Stimulated activated CD8-positive, alpha-beta memory T cell treated with anti-CD3 and anti-CD28 coated beads, Interleukin-7, amount 100 ng/mL, for 24 hours (primary cell): ENCODE data around the gene ZBTB7B.

Experiments
- DNase-seq: peaks from one replicate; pipeline ENCODE4 v3.0.0-alpha.2; 2020; ENCODE audit warnings: low read depth

ZBTB7B gene

DNA sequence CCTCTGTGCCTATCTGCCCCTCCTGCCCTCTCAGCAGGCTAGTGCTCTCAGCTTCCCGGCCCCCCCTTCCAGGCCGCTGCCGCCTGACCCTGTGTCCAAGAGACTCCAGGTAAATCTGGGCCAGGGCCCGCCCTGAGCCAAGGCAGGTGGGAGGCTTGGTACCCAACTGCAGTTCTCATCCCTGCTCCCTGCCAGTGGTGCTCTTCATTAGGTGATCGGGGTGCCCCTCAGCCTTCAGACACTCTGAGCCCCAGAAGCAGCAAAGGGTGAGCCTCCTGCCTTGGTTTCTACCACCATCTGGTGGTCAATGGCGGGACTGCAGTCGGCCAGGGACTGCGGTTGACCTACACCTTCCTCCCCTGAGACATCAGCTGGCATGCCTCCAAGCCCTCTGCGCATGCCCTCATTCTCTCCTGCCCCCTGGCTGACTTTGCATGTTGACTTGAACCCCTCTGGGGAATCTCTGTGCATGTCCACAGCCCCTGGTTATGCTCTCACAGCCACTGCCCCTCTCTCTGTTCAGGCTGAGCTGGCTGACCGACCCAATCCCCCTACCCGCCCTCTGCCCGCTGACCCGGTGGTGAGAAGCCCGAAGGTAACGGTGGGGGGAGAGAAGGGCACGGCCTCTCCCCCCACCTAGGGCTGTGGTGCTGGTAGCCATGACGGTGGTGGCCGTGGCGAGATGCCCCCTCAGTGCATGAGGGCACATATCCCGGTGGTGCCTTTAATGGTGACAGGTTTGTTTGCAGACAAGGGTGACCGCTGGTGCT is 59.0 kb downstream of the ZBTB7B start:
- DNase-seq = peak; percentile 98

DNA sequence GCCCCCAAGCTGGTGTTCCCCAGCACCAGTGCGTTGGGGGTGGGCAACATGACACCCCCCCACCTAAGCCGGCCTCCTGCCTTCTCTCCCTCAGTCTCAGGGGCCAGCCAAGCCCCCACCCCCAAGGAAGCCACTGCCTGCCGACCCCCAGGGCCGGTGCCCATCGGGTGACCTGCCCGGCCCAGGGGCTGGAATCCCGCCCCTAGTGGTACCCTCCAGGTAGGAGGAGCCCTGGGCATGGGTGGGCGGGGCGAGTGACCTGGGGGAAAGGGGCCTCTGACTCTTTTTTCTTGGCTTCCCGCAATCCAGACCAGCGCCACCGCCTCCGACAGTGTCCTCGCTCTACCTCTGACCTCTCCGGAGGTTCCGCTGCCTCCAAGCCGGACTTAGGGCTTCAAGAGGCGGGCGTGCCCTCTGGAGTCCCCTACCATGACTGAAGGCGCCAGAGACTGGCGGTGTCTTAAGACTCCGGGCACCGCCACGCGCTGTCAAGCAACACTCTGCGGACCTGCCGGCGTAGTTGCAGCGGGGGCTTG is 59.6 kb downstream of the ZBTB7B start:
- no peak for DNase-seq

DNA sequence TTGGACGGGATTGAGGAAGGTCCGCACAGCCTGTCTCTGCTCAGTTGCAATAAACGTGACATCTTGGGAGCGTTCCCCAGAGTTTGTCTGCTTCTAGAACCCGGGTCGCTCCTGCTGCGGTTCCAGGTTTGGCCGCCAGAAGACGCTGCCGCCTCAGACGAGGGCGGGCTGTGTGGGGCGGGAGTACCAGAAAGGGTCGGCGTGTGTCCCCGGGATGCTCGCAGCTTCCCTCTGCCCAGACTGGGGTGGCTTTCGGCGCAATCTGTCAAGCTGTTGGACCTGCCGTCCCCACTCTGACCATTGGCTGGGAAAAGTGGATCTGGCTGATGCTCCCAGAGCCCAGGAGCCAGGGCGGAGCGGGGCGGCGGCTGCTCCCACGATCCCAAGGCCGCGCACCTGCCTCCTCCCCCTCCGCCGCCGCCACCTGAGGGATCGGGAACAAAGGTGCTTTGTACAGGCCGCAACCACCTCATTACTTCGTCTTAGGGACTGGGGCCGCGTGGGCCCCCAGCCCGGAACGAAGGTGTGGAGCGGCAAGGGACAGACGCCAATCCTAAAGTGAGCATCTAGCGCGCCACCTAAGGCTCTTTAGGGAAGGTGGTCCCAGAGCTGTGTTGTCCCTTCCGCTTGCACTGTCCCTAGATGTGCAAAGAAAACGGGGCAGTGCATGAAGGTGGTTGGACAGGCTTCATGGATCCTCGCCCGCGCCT is 60.3 kb downstream of the ZBTB7B start:
- peak; percentile 59 for DNase-seq

DNA sequence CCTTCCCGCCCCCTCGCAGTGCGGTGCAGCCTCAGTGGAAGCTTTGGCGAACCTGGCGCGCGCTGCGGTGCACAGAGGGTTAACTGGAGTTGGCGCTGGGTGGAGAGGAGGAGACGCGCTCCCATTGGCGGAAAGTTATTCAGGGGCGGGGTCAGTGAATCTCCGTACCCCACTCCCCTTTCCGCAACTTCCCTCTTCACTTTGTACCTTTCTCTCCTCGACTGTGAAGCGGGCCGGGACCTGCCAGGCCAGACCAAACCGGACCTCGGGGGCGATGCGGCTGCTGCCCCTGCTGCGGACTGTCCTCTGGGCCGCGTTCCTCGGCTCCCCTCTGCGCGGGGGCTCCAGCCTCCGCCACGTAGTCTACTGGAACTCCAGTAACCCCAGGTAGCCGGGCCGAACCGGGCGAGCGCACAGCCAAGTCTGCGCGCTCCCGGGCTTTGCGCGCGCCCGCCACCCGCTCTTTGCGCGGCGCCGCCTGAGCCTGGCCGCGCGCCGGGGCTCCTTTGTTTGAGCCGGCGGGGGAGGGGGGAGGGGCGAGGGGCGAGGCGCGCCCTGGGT is 61.0 kb downstream of the ZBTB7B start, which contains the start of gene EFNA4:
Gene EFNA4, plus strand, starts transcription at position 191 of the 561 bp plus-strand sequence. Its CDS starts 84 bp downstream, at position 275.
- DNase-seq = peak; percentile 56

DNA sequence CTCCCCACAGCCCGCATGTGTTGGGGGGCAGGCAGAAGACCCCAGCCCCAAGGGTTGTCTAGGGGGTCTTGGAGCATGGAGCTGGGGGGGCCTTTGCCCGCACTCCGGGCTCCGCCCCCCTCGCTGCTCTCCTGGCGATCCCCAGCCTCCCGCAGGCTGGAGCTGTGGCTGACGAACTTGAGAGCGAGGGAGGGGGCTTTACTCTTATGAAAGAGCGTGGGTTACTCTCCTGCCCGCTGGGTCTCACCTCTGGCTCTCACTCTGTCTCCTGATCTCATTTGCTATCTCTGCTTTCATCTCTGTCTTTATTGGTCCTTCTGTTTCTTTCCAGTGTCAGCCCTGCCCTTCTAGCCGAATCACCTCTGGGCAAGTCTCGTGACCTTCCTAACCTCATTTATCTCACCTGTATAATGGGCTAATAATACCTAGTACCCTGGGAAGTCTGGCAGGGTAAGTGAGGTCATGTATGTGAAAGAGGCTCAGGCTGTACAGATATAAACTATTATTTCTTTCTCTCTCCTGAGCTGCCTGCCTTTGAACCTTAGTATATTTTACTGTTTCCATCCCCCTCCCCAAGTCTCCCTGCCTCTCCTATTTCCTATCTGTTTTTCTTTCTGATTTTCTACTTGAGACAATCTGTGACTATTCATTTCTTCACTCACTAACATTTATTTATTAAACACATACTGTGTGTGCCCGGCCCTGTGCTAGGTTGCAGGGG is 61.7 kb downstream of the ZBTB7B start:
- DNase-seq = no peak

DNA sequence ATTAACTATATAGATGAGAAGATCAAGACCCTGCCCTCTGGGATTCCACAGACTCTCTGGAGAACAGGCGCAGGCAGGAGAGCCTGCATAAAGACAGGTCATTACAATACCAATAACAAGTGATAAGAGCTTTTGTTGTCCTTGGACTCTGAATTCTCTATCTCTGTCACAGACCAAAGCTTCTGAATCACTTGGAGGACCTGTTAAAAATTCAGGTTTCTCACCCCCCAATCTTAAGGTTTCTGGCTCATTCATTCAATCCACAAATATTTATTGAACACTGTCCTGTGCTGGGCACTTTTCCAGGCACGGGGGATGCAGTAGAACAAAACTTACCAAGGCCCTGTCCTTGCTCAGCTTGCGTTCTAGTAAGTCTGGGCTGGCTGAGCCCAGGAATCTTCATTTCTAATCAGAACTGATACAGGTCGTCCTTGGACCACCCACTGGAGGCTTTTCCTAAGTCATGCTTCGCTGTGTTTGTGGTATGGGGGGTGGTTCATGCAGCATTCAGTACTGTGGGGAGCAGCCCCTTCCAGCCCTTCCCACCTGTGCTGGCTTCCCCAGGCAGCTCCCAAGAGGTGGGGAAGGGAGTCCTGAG is 62.3 kb downstream of the ZBTB7B start:
- DNase-seq = no peak

DNA sequence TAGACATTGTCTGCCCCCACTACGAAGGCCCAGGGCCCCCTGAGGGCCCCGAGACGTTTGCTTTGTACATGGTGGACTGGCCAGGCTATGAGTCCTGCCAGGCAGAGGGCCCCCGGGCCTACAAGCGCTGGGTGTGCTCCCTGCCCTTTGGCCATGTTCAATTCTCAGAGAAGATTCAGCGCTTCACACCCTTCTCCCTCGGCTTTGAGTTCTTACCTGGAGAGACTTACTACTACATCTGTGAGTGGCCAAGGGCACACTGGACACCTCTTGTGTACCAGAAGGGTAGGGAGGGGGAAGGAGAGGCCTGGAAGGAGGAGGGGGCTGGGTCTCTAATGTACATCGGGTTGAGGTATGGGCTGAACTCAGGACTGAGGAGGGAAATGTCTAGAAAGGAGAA is 64.2 kb downstream of the ZBTB7B start:
- no peak for DNase-seq
